GM19468 (cell line): ENCODE measurements around the gene FMNL3.

Experiments used
- ATAC-seq: cut with Tn5 transposase; IDR thresholded peaks from one replicate; pipeline ENCODE4 v1.9.1; 2021; ENCODE audit warnings: mild to moderate bottlenecking, moderate library complexity, moderate number of reproducible peaks; ENCODE audit not compliant: unreplicated experiment; ENCODE audit errors: extremely low read depth

FMNL3 gene

GRCh38 chr12:49636979-49637755 lies 70.0 kb downstream of the FMNL3 start:
- no peak for ATAC-seq

GRCh38 chr12:49636574-49636973 lies 70.6 kb downstream of the FMNL3 start:
- no peak for ATAC-seq

- ATAC-seq: no peak
Measured at GRCh38 chr12:49635656-49636055, 71.5 kb downstream of the FMNL3 start.

GRCh38 chr12:49635036-49635435 lies 72.2 kb downstream of the FMNL3 start:
- no peak for ATAC-seq

GRCh38 chr12:49633703-49634345 lies 73.4 kb downstream of the FMNL3 start:
- ATAC-seq: no peak

GRCh38 chr12:49632986-49633702 lies 74.1 kb downstream of the FMNL3 start:
- no peak for ATAC-seq

GRCh38 chr12:49632401-49632800 lies 74.8 kb downstream of the FMNL3 start:
- ATAC-seq: no peak

GRCh38 chr12:49631336-49631907 lies 75.8 kb downstream of the FMNL3 start:
- no peak for ATAC-seq

- ATAC-seq: no peak
Measured at GRCh38 chr12:49627752-49628360, 79.3 kb downstream of the FMNL3 start.

GRCh38 chr12:49626836-49627235 lies 80.4 kb downstream of the FMNL3 start:
- ATAC-seq: no peak

GRCh38 chr12:49626169-49626835 lies 80.9 kb downstream of the FMNL3 start:
- no peak for ATAC-seq

GRCh38 chr12:49624921-49625577 lies 82.2 kb downstream of the FMNL3 start:
- no peak for ATAC-seq

- peak; percentile 51 for ATAC-seq
Measured at GRCh38 chr12:49623142-49623904, 83.9 kb downstream of the FMNL3 start, which contains the start of gene PRPF40B. Gene PRPF40B, plus strand, starts transcription at chr12:49623561. Its CDS starts 30 bp downstream, at chr12:49623591.

GRCh38 chr12:49622501-49623141 lies 84.6 kb downstream of the FMNL3 start:
- peak; percentile 14 for ATAC-seq

GRCh38 chr12:49621651-49622500 lies 85.3 kb downstream of the FMNL3 start:
- no peak for ATAC-seq

GRCh38 chr12:49619286-49619685 lies 87.9 kb downstream of the FMNL3 start:
- ATAC-seq: no peak

- no peak for ATAC-seq
Measured at GRCh38 chr12:49618576-49618975, 88.6 kb downstream of the FMNL3 start.
